COLO668 (cell line): Measurements from ENCODE around the gene CACNA2D3.
A peak's percentile ranks its signal among the peaks of the same experiment; 100 is the strongest.

Source experiments
- DNase-seq: peaks from one replicate; lab custom pipeline; 2025; ENCODE audit not compliant: unreplicated experiment; lab: John Stamatoyannopoulos, UW

CACNA2D3 gene

DNA sequence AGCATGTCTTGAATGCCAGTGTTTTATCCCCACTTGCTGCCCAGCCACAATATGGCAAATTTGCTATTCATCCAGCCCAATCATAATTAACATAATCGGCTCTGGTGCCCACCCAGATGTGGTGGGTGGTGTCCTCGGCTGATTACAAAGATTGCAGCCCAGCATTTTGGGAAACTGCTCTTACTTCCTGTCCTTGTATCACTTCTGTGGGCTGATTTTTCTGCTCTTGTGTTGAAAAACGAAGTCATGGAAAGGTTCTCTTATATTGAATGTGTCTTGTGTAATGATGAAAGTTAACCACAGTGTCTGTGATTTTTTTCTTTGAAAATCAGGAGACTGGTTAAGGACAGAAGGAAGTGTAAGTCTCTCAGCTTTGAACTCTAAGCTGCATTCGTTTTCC, 141.7 kb downstream of the CACNA2D3 start:
- no peak for DNase-seq

DNA sequence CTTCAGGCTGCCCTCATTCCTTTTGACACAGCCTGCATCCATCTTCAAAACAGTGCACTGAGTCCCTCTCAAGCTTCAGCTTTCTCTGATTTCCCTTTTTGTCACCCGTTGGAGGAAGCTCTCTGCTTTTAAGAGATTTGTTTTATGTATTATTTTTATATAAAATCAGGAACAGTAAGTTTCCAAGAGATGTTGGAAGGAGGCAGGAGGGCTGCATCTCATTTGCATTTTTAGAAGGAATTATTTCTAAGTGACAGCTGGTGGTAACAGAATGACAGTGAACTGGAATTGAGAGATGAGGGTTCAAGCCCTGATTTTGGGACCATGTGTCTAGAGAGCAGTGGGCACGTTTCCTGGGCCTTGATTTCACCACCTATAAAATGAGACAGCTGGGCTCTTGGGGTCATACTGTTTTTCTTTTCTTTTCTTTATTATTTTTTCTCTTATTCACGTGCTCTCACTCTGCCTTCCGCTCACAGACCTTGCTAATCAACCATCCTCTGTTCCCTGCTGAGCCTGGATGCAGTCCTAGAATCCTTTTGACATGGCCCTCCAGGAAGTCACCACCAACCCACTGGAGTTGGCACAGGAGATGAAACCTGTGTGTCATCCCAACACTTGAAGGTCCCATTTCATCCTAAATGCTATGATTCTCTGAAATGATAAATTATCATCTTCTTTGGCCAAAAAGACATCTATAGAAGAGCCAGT, 148.6 kb downstream of the CACNA2D3 start:
- no peak for DNase-seq

DNA sequence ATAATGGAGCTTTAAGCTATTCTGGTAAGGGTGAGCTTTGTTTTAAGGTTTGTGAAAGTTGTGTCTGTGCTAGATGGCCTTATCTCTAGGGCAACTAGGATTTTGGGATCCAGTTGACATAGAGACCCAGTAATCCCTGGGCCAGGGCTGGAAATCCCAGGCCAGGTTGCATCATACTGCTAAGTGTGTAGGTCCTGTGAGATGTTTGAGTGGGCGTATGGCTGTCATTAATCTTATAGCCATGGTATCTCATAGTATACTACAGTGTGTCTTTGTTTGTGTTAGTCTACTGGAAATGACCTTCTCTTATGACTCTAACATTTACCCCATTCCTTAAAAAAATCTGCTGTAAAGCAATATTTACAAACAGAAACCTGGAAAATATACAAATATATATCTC, 151.4 kb downstream of the CACNA2D3 start:
- no peak for DNase-seq

GRCh38 chr3:54274607-54275006, 152.3 kb downstream of the CACNA2D3 start:
- DNase-seq, result peak; percentile 16

GRCh38 chr3:54279005-54279583, 156.7 kb downstream of the CACNA2D3 start:
- DNase-seq, result no peak

GRCh38 chr3:54283470-54283869, 161.1 kb downstream of the CACNA2D3 start:
- DNase-seq, result no peak

- DNase-seq, result no peak
Observed at GRCh38 chr3:54294214-54294613, 171.9 kb downstream of the CACNA2D3 start.

DNA sequence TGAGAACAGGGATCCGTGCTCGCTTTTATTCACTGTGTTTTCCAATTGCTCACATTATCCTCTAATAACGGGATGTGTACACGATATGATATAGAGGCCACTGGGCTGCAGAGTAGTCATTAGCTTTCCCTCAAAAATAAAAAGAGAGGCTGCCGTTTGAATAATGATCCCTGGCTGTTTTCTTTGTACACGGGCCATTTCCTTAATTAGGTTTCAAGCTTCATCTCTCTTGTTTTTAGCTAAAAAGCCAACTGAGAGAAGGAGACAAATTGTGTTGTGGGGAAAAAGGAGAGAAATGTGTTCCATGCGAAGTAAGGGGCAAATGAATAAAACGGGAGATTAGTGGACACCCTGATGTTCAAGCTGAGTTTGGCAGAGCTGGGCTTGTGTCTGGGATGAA, 174.2 kb downstream of the CACNA2D3 start:
- no peak for DNase-seq

DNA sequence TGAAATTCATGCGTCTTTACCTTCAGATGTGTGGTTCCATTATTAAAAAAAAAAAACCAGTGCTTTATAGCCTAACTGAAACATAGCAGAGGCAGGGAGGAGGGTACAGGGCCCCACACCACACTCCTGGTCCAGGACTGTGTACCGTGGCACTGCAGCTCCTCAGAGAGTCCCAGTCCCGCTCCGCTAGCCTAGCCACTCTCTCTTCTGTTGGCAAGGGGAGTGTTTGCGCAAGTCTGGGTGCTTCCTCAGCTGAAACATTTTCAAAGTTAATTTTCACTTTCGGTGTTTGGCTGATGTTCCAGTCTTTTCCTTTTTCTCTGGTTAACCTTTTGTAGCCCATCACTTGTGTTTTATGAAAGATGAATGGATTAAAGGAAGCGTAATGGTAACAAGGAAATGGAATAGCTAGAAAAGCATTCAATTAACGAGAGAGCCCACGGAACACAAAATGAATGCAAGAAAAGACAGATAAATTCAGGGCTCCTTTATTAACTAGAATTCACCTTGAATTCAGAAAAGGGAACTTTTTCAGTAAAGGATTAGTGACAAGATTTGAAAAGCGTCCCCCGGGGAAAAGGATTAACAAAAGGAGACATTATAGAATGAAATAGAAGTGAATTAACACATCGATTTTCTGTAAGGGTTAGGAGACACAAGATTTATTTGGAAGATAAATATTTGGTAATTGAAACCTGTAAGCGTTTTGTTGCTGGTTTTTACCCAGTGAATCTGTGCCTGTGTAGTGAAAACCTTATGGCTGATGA, 177.0 kb downstream of the CACNA2D3 start:
- peak; percentile 36 for DNase-seq

GRCh38 chr3:54303517-54304375, 181.4 kb downstream of the CACNA2D3 start:
- no peak for DNase-seq

DNA sequence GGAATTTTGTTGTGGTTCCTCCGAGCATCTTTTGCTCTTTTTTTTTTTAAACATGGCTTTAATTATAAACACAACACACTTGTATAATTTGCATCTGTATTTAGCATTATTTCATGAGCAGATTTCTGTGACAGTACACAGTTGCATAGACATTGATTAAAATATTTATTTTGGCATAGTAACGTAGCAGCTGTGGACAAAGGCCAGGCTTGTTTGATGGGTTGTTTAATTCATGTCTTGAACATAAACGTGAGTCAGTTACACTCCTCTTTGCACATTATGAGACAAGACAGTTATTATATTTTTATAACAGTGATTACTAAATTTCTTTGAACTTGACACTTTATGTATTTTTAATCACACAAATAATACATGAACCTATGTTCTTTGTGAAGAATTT, 182.5 kb downstream of the CACNA2D3 start:
- DNase-seq, result no peak

GRCh38 chr3:54305409-54306099, 183.2 kb downstream of the CACNA2D3 start:
- no peak for DNase-seq

GRCh38 chr3:54307566-54308180, 185.3 kb downstream of the CACNA2D3 start:
- no peak for DNase-seq

GRCh38 chr3:54309601-54310000, 187.2 kb downstream of the CACNA2D3 start:
- no peak for DNase-seq

DNA sequence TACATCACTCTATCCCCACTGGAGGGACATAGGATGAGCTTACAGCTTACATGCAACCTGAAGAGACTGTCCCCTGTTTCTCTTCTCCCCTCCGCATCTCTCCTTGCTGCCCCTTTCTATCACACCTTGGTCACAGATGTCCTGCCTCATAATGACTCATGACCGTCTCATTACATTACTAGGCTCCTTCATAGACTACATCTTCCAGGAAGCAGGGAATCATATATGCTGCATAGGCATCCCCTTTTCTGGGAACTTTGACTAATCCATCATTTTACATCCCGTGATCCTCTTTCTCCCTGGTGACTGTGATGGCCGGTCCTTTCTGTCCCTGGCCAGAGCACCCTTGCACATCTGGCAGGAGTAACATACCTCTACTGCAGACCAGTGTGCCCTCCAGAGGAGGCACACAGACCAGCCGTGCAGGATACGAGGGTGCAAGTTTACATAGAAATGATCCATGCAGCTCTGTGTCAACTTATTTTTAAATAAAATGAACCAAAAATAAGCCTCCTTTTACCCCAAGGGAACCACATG, 188.9 kb downstream of the CACNA2D3 start:
- no peak for DNase-seq

DNA sequence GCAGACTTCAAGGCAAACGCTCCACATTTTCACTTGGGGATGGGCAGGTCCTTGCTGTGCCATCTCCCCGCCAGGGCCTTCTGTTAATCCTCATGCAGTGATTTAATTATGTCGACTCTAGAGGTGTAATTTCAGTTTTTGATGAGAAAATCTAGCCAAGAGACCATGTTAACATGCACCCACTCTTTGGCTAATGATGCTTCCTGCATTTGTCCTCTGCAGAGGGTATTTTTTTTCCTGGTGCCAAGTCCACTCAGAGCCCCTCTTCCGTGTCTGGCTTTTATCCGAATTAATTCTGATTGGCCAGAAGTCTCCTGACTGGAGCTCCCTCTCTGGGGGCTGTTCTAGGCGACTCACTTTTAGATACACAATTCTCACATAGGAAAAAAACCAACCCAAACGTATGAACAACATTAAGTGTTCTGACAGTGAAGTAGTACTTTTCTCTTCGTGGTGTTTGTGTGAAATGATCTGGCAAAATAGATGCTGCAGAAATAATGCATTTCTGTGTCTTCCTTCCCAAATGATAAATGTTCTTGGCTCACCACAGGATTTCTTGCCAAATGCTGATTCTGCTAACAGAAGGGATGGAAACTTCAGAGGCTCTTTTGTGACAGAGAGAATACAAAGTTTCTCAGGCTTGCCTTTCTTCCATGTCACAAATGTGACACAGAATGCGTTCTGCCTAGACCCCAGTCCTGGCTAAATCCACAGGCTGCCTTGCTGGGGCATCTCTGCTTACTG, 190.0 kb downstream of the CACNA2D3 start:
- no peak for DNase-seq

DNA sequence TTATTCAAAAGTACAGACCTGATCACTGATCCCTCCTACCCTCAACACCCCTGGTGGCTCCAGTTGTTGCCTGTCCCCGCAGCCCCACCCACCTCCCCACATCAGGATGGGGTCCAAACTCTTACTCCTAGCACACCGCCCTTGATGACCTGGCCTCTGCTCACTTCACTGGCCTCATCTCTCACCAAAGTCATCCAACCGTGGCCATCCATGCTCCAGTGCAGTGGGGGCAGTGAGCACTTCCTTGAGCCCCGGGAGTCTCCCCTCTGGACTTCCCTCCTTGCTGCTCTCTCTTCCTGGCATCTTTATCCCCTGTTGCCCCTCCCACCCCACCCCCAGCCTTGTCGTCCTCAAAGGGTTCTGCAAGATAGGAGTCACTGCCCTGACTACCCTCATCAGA, 191.1 kb downstream of the CACNA2D3 start:
- DNase-seq, result no peak

DNA sequence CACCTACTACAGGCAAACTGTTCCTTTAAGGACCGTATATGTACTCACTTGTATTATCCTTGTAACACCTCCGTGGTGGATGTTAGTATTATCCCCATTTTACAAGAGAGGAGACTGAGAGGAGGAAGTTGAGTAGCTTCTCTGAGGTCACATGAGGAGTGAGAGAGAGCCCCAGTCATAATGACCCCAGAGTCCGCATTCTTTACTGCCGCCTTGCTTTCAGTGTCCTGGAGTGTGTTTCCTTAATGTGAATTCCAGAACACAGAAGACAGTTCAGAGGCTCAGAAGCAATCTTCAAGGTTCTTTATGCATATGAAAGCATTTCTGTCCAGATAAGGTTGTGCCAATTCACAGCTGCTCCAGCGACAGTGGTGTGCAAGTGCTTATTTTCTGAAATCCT, 199.2 kb downstream of the CACNA2D3 start:
- no peak for DNase-seq

GRCh38 chr3:54322354-54322753, 200.0 kb downstream of the CACNA2D3 start:
- peak; percentile 70 for DNase-seq
